ENCODE data around the gene RABGAP1. TPM values are rescaled to one million over a fixed set of nuclear protein-coding genes. Genes with fewer than 3 reads are reported as not detected.

Gene RABGAP1
- total RNA-seq, 2 experiments from 2014 or later, result 19.1 to 20.7 TPM

GRCh38 chr9:123036893-123037545, 96.2 kb downstream of the RABGAP1 start:
- POLR2A ChIA-PET, result no interaction called here
- CTCF ChIA-PET, result interaction anchor here (1.1 kb wide), 1 partner anchor 31 kb away, joined by 3 read pairs; no protein-coding TSS in a partner anchor

GRCh38 chr9:123039617-123040219, 98.9 kb downstream of the RABGAP1 start:
- ChIA-PET POLR2A (no interaction called here), CTCF (no interaction called here)

- POLR2A ChIA-PET, result no interaction called here
- CTCF ChIA-PET, result no interaction called here
Measured at GRCh38 chr9:123040801-123041200, 100.0 kb downstream of the RABGAP1 start.

- CTCF ChIA-PET, result no interaction called here
- POLR2A ChIA-PET, result no interaction called here
Measured at GRCh38 chr9:123041489-123041888, 100.7 kb downstream of the RABGAP1 start.

GRCh38 chr9:123043081-123043939, 102.5 kb downstream of the RABGAP1 start:
- ChIA-PET POLR2A (no interaction called here), CTCF (interaction anchor here (0.6 kb wide), 1 partner anchor 652 kb away, joined by 3 read pairs; no protein-coding TSS in a partner anchor)

GRCh38 chr9:123044586-123044985, 103.8 kb downstream of the RABGAP1 start:
- ChIA-PET POLR2A (no interaction called here), CTCF (no interaction called here)

GRCh38 chr9:123046406-123047195, 105.8 kb downstream of the RABGAP1 start:
- ChIA-PET CTCF (no interaction called here), POLR2A (no interaction called here)

- ChIA-PET CTCF (no interaction called here), POLR2A (no interaction called here)
Measured at GRCh38 chr9:123048748-123049147, 107.9 kb downstream of the RABGAP1 start.

- CTCF ChIA-PET, result no interaction called here
- POLR2A ChIA-PET, result no interaction called here
Measured at GRCh38 chr9:123049589-123050222, 108.9 kb downstream of the RABGAP1 start.

GRCh38 chr9:123053046-123053445, 112.2 kb downstream of the RABGAP1 start:
- POLR2A ChIA-PET, result no interaction called here

GRCh38 chr9:123053711-123054110, 112.9 kb downstream of the RABGAP1 start:
- ChIA-PET POLR2A (interaction anchor here (0.6 kb wide), 1 partner anchor 252 kb away, joined by 6 read pairs; no protein-coding TSS in a partner anchor), CTCF (no interaction called here)

More at GRCh38 chr9:123053046-123053445, 112.2 kb downstream of the RABGAP1 start:
- CTCF ChIA-PET, result no interaction called here

- POLR2A ChIA-PET, result no interaction called here
- CTCF ChIA-PET, result no interaction called here
Measured at GRCh38 chr9:123058834-123059233, 118.0 kb downstream of the RABGAP1 start.

GRCh38 chr9:123059472-123060220, 118.8 kb downstream of the RABGAP1 start:
- POLR2A ChIA-PET, result no interaction called here
- CTCF ChIA-PET, result no interaction called here

- ChIA-PET CTCF (no interaction called here), POLR2A (no interaction called here)
Measured at GRCh38 chr9:123061216-123061615, 120.4 kb downstream of the RABGAP1 start.

GRCh38 chr9:123062351-123063176, 121.7 kb downstream of the RABGAP1 start:
- POLR2A ChIA-PET, result no interaction called here
- CTCF ChIA-PET, result interaction anchor here (0.6 kb wide), 1 partner anchor 244 kb away, joined by 3 read pairs; no protein-coding TSS in a partner anchor

GRCh38 chr9:123063177-123063598, 122.4 kb downstream of the RABGAP1 start:
- POLR2A ChIA-PET, result no interaction called here
- CTCF ChIA-PET, result interaction anchor here (0.6 kb wide), 1 partner anchor 243 kb away, joined by 3 read pairs; no protein-coding TSS in a partner anchor

GRCh38 chr9:123063896-123064295, 123.1 kb downstream of the RABGAP1 start:
- ChIA-PET CTCF (interaction anchor here (0.6 kb wide), 1 partner anchor 18 kb away, joined by 3 read pairs; no protein-coding TSS in a partner anchor), POLR2A (no interaction called here)

GRCh38 chr9:123064716-123065115, 123.9 kb downstream of the RABGAP1 start:
- CTCF ChIA-PET, result no interaction called here
- POLR2A ChIA-PET, result no interaction called here
